Measurements from ENCODE around the gene ZNF32. TPM values are rescaled to one million over a fixed set of nuclear protein-coding genes. Genes with fewer than 3 reads are reported as not detected.
A peak's percentile ranks its signal among the peaks of the same experiment; 100 is the strongest.

Gene ZNF32
- total and polyA plus RNA-seq, 2 donors (not counting 1 experiment from before 2014, with no cell fraction given), result 29.0 to 29.6 TPM

GRCh38 chr10:43623351-43623750 is 25.3 kb downstream of the ZNF32 start:
- POLR2A ChIA-PET, result interaction anchor here (0.6 kb wide), 1 partner anchor 219 kb away, joined by 7 read pairs; no protein-coding TSS in a partner anchor
- H3K4me3 ChIP-seq (ENCODE audit: control extremely low read depth in 1 of 5, extremely low read depth in 1 of 5, insufficient read depth in 1 of 5, low read depth in 2 of 5, low read length in 4 of 5), result peak overlapping the region in 1 of 5 experiments; percentile 3
- H3K4me2 ChIP-seq (replicated peaks; ENCODE audit: low read depth, low read length, poor library complexity, severe bottlenecking), result peak overlapping the region; percentile 16
- intact Hi-C loops (cut with micrococcal nuclease), result no loop called here
- no peaks in the 10 kb centered on the region for H3K36me3 ChIP-seq (replicated peaks in 1 of 2; ENCODE audit: control extremely low read depth in 1 of 2, control insufficient read depth in 1 of 2, extremely low read depth in 1 of 2, insufficient read depth in 2 of 2, low read length in 1 of 2)
- TF ChIP-seq, protein P1, sequence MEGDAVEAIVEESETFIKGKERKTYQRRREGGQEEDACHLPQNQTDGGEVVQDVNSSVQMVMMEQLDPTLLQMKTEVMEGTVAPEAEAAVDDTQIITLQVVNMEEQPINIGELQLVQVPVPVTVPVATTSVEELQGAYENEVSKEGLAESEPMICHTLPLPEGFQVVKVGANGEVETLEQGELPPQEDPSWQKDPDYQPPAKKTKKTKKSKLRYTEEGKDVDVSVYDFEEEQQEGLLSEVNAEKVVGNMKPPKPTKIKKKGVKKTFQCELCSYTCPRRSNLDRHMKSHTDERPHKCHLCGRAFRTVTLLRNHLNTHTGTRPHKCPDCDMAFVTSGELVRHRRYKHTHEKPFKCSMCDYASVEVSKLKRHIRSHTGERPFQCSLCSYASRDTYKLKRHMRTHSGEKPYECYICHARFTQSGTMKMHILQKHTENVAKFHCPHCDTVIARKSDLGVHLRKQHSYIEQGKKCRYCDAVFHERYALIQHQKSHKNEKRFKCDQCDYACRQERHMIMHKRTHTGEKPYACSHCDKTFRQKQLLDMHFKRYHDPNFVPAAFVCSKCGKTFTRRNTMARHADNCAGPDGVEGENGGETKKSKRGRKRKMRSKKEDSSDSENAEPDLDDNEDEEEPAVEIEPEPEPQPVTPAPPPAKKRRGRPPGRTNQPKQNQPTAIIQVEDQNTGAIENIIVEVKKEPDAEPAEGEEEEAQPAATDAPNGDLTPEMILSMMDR (IDR thresholded peaks at IDR 0.05), result no peak
- no peak for TF ChIP-seq EZH2 (IDR thresholded peaks at IDR 0.05; ENCODE audit: borderline replicate concordance, insufficient read depth, low read depth, low read length, poor library complexity, severe bottlenecking)
- no peaks in the 10 kb centered on the region for H3K4me1 ChIP-seq (ENCODE audit: control insufficient read depth in 2 of 2, insufficient read depth in 2 of 2, low read length in 2 of 2)
- H3K27ac ChIP-seq (ENCODE audit: low read length in 2 of 2), result no peak overlapping the region
- no peak overlapping the region for H3K9ac ChIP-seq (ENCODE audit: low read length)
- DNase-seq, result no peak
- WGBS (ENCODE audit: insufficient coverage), result no CpG with 5 or more reads among the region's 3 CpGs
- no peaks in the 10 kb centered on the region for H4K20me1 ChIP-seq (ENCODE audit: control insufficient read depth, insufficient read depth, low read length, poor library complexity, severe bottlenecking)
- no peak overlapping the region for H3K27ac Mint-ChIP-seq
- no peak for ATAC-seq (ENCODE audit: low read depth)
- H3K9me3 ChIP-seq (ENCODE audit: control extremely low read depth in 1 of 3, control insufficient read depth in 2 of 3, insufficient read depth in 1 of 3, low read length in 2 of 3), result peaks cover 7 to 11% (median 8%) of the 10 kb centered on the region in 3 donors
- H3K79me2 ChIP-seq (ENCODE audit: control insufficient read depth, insufficient read depth, low read length), result no peaks in the 10 kb centered on the region
- H3K4me1 Mint-ChIP-seq, result peaks cover 3% of the 10 kb centered on the region
- no peaks in the 10 kb centered on the region for H3K27me3 ChIP-seq (replicated peaks in 1 of 4; ENCODE audit: control extremely low read depth in 1 of 4, control insufficient read depth in 3 of 4, insufficient read depth in 4 of 4, low read length in 3 of 4)
- H3K9me3 Mint-ChIP-seq (ENCODE audit: insufficient read depth), result peaks cover 11% of the 10 kb centered on the region
- no peak overlapping the region for H3K4me3 Mint-ChIP-seq
- no peaks in the 10 kb centered on the region for H3K27me3 Mint-ChIP-seq
- CTCF ChIA-PET, result no interaction called here
- no peak overlapping the region for H2AFZ ChIP-seq (ENCODE audit: insufficient read depth, low read depth, low read length, poor library complexity, severe bottlenecking)

GRCh38 chr10:43622038-43622437 is 26.6 kb downstream of the ZNF32 start:
- Histone ChIP-seq H3K36me3 (replicated peaks in 1 of 2; ENCODE audit: control extremely low read depth in 1 of 2, control insufficient read depth in 1 of 2, extremely low read depth in 1 of 2, insufficient read depth in 2 of 2, low read length in 1 of 2) (peaks cover 3 to 4% of the 10 kb centered on the region in 2 experiments), H3K27ac (ENCODE audit: low read length in 2 of 2) (no peak overlapping the region), H3K9ac (ENCODE audit: low read length) (no peak overlapping the region), H3K4me1 (ENCODE audit: control insufficient read depth in 2 of 2, insufficient read depth in 2 of 2, low read length in 2 of 2) (no peaks in the 10 kb centered on the region), H3K4me3 (ENCODE audit: control extremely low read depth in 1 of 5, extremely low read depth in 1 of 5, insufficient read depth in 1 of 5, low read depth in 2 of 5, low read length in 4 of 5) (no peak overlapping the region), H3K27me3 (replicated peaks in 1 of 4; ENCODE audit: control extremely low read depth in 1 of 4, control insufficient read depth in 3 of 4, insufficient read depth in 4 of 4, low read length in 3 of 4) (no peaks in the 10 kb centered on the region), H4K20me1 (ENCODE audit: control insufficient read depth, insufficient read depth, low read length, poor library complexity, severe bottlenecking) (no peaks in the 10 kb centered on the region), H3K79me2 (ENCODE audit: control insufficient read depth, insufficient read depth, low read length) (no peaks in the 10 kb centered on the region), H2AFZ (ENCODE audit: insufficient read depth, low read depth, low read length, poor library complexity, severe bottlenecking) (no peak overlapping the region), H3K4me2 (replicated peaks; ENCODE audit: low read depth, low read length, poor library complexity, severe bottlenecking) (no peak overlapping the region), H3K9me3 (ENCODE audit: control extremely low read depth in 1 of 3, control insufficient read depth in 2 of 3, insufficient read depth in 1 of 3, low read length in 2 of 3) (peaks cover 14 to 21% (median 18%) of the 10 kb centered on the region in 3 donors)
- POLR2A ChIA-PET, result no interaction called here
- Mint-ChIP-seq H3K4me3 (no peak overlapping the region), H3K27me3 (no peaks in the 10 kb centered on the region), H3K9me3 (ENCODE audit: insufficient read depth) (peaks cover 11% of the 10 kb centered on the region), H3K27ac (no peak overlapping the region), H3K4me1 (peaks cover 3% of the 10 kb centered on the region)
- no peak for TF ChIP-seq EZH2 (IDR thresholded peaks at IDR 0.05; ENCODE audit: borderline replicate concordance, insufficient read depth, low read depth, low read length, poor library complexity, severe bottlenecking)
- TF ChIP-seq, protein P1 (IDR thresholded peaks at IDR 0.05), result no peak
- CTCF ChIA-PET, result no interaction called here
- WGBS (ENCODE audit: insufficient coverage), result 83% methylated on average over 2 of the region's 2 CpGs
- DNase-seq (no peak), ATAC-seq (ENCODE audit: low read depth) (no peak)
- intact Hi-C loops (cut with micrococcal nuclease), result no loop called here

Data from B cell (primary cell).